Mammary microvascular endothelial cell (primary cell): ENCODE measurements around the gene GANC. TPM values are rescaled to one million over a fixed set of nuclear protein-coding genes. Genes with fewer than 3 reads are reported as not detected.

ENCODE experiments used
- total RNA-seq: library from RNA; depleted of rRNA; stranded (reverse); fragments of >200 nt; gene quantifications from 2 replicates; pipeline ENCODE4 v1.2.3, GENCODE V29; 2015

GANC gene, protein sequence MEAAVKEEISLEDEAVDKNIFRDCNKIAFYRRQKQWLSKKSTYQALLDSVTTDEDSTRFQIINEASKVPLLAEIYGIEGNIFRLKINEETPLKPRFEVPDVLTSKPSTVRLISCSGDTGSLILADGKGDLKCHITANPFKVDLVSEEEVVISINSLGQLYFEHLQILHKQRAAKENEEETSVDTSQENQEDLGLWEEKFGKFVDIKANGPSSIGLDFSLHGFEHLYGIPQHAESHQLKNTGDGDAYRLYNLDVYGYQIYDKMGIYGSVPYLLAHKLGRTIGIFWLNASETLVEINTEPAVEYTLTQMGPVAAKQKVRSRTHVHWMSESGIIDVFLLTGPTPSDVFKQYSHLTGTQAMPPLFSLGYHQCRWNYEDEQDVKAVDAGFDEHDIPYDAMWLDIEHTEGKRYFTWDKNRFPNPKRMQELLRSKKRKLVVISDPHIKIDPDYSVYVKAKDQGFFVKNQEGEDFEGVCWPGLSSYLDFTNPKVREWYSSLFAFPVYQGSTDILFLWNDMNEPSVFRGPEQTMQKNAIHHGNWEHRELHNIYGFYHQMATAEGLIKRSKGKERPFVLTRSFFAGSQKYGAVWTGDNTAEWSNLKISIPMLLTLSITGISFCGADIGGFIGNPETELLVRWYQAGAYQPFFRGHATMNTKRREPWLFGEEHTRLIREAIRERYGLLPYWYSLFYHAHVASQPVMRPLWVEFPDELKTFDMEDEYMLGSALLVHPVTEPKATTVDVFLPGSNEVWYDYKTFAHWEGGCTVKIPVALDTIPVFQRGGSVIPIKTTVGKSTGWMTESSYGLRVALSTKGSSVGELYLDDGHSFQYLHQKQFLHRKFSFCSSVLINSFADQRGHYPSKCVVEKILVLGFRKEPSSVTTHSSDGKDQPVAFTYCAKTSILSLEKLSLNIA (N-terminal part only)
- 14.7 and 20.2 TPM in 2 replicates for total RNA-seq

DNA sequence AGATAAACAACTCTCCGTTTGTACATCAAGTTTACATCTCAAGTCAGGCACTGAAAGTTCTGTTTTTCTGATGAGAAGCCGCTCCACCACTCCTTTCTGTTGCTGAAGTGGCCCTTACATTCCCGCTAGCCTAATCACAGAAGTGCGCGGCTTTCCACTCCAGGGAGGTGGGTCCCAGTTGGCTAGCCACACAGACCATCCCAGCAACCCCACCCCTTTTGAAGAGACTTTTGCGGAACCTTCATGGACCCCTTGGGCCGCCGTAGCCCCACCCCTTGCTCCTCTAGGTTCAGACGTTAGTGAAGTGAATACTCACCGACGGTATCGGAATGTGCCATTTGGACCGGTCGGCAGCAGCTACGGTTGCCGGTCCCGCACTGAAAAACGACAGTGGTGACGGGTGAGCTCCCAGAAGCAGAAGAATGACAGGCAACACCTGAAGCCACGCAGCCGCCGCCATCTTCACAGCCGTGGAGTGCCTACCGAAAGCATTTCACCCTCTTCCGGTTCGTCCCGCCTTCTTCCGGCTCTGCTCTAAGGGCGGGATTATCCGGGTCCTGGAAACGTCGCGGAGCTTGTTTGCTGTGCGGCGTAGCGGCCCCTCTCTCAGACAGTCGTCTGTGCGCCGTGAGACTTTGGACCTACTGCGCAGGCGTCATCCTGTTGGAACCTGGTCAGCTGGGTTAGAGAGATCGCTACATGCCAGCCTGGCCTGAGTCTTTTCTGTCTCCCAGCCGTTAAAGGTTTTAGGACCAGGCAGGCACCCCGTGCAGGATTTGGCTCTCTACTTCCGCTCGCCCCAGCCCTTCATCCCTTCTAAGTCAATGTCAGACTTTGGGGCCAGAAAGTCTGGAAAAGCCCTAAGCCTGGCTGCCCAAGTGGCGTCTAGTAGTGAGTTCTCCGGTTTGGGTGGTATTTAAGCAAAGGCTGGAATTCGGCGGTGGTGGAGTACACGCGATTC is at the start of gene GANC, which contains the start of gene TMEM87A:
Gene GANC (plus strand): TSS at position 263 of the 961 bp plus-strand sequence. CDS start 1,281 bp downstream, outside the sequence.
Gene TMEM87A (minus strand): TSS at position 495 of the 961 bp plus-strand sequence. CDS start 35 bp downstream, at position 460.

DNA sequence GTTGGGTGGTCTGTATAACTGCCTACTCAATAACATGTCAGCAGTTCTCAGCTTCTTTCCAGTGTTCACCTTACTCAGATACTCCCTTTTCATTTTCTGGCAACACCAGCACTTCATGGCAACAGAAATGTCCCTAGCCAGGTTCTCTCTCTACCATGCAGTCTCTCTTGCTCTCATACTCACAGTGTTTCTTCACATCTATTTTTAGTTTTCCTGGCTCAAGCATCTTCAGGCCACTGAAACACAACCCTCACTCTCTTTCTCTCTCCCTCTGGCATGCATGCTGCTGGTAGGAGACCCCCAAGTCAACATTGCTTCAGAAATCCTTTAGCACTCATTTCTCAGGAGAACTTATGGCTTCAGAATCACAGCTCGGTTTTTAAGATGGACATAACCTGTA is 86.2 kb downstream of the GANC start, which contains the start of gene CAPN3:
Gene CAPN3 (plus strand): TSS at position 253 of the 400 bp plus-strand sequence. CDS start 305 bp downstream, outside the sequence.

Other genes starting within 250 kb of the GANC start
- gene PLA2G4D, start 178.6 kb upstream of the GANC start, total RNA-seq = not detected in 2 replicates
- not detected in 2 replicates for gene PLA2G4F, start 116.6 kb upstream of the GANC start, total RNA-seq
- gene VPS39, start 64.9 kb upstream of the GANC start, total RNA-seq = 30.4 and 37.0 TPM in 2 replicates
- 30.5 and 35.0 TPM in 2 replicates for gene TMEM87A, start 232 bp downstream of the GANC start, total RNA-seq
- gene CAPN3, start 86.3 kb downstream of the GANC start, total RNA-seq = 0.54 and 0.67 TPM in 2 replicates
- 30.2 and 31.2 TPM in 2 replicates for gene ZNF106, start 217.9 kb downstream of the GANC start, total RNA-seq
- 125 and 140 TPM in 2 replicates for gene SNAP23, start 222.4 kb downstream of the GANC start, total RNA-seq